Measurements from ENCODE around the gene LRRC58.

Gene LRRC58

GRCh38 chr3:120370463-120370862 is 21.3 kb upstream of the LRRC58 start:
- TF ChIP-seq, protein P1, sequence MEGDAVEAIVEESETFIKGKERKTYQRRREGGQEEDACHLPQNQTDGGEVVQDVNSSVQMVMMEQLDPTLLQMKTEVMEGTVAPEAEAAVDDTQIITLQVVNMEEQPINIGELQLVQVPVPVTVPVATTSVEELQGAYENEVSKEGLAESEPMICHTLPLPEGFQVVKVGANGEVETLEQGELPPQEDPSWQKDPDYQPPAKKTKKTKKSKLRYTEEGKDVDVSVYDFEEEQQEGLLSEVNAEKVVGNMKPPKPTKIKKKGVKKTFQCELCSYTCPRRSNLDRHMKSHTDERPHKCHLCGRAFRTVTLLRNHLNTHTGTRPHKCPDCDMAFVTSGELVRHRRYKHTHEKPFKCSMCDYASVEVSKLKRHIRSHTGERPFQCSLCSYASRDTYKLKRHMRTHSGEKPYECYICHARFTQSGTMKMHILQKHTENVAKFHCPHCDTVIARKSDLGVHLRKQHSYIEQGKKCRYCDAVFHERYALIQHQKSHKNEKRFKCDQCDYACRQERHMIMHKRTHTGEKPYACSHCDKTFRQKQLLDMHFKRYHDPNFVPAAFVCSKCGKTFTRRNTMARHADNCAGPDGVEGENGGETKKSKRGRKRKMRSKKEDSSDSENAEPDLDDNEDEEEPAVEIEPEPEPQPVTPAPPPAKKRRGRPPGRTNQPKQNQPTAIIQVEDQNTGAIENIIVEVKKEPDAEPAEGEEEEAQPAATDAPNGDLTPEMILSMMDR (conservative IDR thresholded peaks at IDR 0.05; ENCODE audit: low read length): no peak
- DNase-seq (ENCODE audit: low read depth): no peak
- H3K4me3 ChIP-seq (ENCODE audit: low read length): no peak overlapping the region

DNA sequence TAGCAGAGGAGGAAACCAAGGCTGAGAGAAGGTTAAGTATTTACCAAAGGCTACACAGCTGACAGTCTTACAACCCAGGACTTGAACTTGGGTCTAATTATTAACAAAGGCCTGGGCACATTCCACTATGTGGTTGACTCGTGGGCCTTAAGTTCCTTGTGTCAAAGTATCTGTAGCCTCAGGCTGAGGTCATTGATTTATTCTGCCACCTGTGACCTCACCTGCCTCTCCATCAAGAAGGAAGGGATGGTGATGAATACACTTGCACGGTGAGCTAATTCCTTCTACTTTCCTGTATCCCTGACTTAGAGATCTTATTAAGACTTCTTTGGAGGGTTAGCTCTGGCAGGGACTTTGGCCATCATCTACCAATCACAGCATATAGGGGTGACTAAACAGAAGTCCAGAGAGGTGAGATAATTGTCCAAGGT is 19.9 kb upstream of the LRRC58 start:
- DNase-seq (ENCODE audit: low read depth): no peak
- H3K4me3 ChIP-seq (ENCODE audit: low read length): no peak overlapping the region
- TF ChIP-seq, protein P1 (conservative IDR thresholded peaks at IDR 0.05; ENCODE audit: low read length): no peak

DNA sequence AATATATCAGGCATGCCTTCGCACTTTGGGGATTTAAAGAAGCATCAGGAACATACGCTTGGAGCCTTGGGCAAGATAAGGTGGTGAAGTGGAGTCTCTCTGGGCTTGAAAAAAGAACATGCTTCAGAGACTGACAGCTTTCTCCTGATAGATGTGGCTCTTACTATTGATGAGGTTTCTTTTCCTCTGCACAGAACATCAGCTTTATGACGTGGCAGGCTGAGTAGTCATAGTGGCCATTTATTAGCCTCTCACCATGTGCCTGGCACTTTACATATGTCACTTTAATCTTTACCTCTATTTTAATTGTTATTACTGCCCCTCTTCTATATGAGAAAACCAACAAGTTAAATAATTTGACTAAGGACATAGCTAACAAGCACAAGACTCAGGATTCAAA is 19.0 kb upstream of the LRRC58 start:
- H3K4me3 ChIP-seq (ENCODE audit: low read length): no peak overlapping the region
- no peak for DNase-seq (ENCODE audit: low read depth)
- TF ChIP-seq, protein P1 (conservative IDR thresholded peaks at IDR 0.05; ENCODE audit: low read length): no peak

GRCh38 chr3:120364821-120365220 is 15.7 kb upstream of the LRRC58 start:
- DNase-seq (ENCODE audit: low read depth): peak; percentile 42
- TF ChIP-seq, protein P1 (conservative IDR thresholded peaks at IDR 0.05; ENCODE audit: low read length): no peak

GRCh38 chr3:120364101-120364500 is 14.9 kb upstream of the LRRC58 start:
- H3K4me3 ChIP-seq (ENCODE audit: low read length): no peak overlapping the region
- no peak for DNase-seq (ENCODE audit: low read depth)
- TF ChIP-seq, protein P1 (conservative IDR thresholded peaks at IDR 0.05; ENCODE audit: low read length): no peak

More at GRCh38 chr3:120364821-120365220, 15.7 kb upstream of the LRRC58 start:
- H3K4me3 ChIP-seq (ENCODE audit: low read length): no peak overlapping the region

DNA sequence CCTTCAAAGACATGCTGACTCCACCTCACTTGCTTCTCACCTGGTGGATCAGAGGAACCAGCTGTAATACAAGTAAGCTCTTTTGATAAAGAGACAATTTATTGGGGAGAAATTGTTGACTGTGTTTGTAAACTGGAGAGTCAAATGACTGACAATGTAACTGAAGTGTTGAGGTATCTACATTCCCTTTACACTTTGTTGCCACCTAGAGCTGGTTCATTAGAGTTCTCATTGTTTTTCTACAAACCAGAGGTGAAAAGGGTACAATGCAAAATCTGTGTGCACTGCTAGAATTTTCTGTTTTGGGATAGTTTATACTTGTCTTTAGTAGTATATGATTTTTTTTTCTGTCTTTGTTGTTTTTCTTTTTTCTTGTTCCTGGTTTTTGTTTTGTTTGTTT is 8.7 kb upstream of the LRRC58 start:
- TF ChIP-seq, protein P1 (conservative IDR thresholded peaks at IDR 0.05; ENCODE audit: low read length): no peak
- no peak for DNase-seq (ENCODE audit: low read depth)

DNA sequence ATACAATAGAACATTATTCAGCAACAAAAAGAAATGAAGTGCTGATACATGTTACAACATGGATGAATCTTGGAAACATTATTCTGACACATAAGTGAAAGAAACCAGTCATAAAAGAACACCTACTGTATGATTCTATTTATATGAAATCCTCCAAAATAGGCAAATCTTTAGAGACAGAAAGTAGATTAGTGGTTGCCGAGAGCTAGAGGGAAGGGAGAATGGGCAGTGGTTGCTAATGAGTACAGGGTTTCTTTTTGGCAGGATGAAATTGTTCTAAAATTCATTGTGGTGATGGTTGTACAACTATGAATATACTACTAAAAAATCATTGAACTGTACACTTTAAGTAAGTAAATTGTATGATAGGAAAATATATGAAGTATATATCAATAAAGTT is 6.3 kb upstream of the LRRC58 start:
- DNase-seq (ENCODE audit: low read depth): no peak
- TF ChIP-seq, protein P1 (conservative IDR thresholded peaks at IDR 0.05; ENCODE audit: low read length): no peak
- no peak overlapping the region for H3K4me3 ChIP-seq (ENCODE audit: low read length)

More for the DNA sequence above, 8.7 kb upstream of the LRRC58 start:
- no peak overlapping the region for H3K4me3 ChIP-seq (ENCODE audit: low read length)
